ENCODE measurements around the gene MRNIP.
"Not testable (repeated sequence)": the region's sequence is repeated elsewhere in the genome, so short reads cannot be mapped to it uniquely, and the experiment has no call there.

Gene MRNIP

DNA sequence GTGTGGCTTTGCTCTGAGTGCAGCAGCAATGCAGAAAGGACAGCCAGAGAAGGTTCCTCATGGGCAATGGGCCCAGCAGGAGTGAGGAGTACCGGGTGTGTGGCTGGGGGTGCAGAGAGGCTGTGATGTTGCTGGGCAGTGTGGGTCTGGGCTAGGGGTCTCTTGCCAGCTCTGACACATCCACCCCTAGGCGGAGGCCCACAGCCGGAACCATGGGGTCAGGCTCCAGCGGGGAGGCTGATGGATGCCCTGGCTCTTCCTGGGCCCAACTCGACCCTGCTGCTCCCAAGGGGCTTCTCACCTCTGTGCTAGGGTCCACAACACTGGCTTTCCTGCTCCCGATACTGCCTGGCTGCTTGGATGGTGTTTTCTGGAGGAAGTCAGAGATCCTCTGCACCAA, 29.2 kb upstream of the MRNIP start:
- DNase-seq: no peak

GRCh38 chr5:179887095-179887494, 28.5 kb upstream of the MRNIP start:
- DNase-seq: no peak

DNA sequence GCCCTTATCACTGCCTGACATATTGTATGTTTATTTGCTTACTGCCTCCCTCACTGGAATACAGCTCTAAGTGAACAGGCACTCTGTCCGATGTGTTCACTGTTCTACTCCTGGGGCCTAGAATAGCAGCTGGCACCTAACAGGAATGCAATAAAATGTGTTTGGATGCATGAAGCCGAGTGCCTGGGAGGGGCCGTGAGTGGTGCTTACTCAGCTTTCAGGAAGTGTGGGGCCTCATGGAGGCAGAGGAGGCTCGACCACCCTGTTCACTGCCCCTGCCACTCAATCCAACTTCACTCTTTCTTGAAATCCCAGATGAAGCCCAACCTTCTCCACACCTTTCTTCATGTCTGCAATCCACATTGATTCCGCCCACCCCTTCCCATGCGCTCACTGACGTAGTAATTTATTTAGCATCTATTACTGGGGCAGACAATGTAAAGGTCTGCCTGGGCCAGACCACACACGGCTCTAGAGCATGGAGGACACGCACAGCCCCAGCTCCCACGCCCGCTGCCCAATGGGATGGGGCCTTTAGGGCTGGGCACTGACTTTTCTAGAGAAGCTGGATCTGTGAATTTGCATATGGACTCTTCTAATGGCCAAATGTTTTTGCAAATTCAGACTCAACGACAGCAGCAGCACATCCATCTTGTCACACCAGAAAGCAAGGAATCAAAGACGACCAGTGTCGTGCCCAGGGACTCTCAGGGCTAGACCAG, 27.7 kb upstream of the MRNIP start:
- no peak for DNase-seq

GRCh38 chr5:179885491-179886090, 27.0 kb upstream of the MRNIP start:
- DNase-seq: no peak

- no peak for DNase-seq
These were observed 24.5 kb upstream of the MRNIP start for GRCh38 chr5:179883163-179883562.

GRCh38 chr5:179882338-179882737, 23.7 kb upstream of the MRNIP start:
- DNase-seq: no peak

GRCh38 chr5:179880848-179881590, 22.4 kb upstream of the MRNIP start:
- DNase-seq: no peak

- no peak for DNase-seq
These were observed 21.5 kb upstream of the MRNIP start for GRCh38 chr5:179880066-179880650.

DNA sequence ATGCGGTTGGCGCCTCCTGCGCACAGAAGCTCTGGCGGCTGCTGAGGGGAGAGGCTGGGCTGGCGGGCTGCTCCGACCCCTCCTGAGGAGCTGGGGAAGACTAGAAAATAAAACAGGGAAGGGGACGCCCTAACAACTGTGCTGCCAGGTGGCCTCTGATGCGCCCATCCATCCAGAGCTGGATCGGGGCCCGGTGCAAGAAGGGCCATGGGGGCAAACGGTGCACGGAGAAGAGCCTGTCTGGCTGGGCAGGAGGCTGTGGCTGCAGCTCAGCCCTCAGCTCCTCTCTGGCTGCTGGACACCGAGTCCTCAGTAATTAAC, 21.0 kb upstream of the MRNIP start:
- no peak for DNase-seq

GRCh38 chr5:179879003-179879689, 20.5 kb upstream of the MRNIP start:
- no peak for DNase-seq

DNA sequence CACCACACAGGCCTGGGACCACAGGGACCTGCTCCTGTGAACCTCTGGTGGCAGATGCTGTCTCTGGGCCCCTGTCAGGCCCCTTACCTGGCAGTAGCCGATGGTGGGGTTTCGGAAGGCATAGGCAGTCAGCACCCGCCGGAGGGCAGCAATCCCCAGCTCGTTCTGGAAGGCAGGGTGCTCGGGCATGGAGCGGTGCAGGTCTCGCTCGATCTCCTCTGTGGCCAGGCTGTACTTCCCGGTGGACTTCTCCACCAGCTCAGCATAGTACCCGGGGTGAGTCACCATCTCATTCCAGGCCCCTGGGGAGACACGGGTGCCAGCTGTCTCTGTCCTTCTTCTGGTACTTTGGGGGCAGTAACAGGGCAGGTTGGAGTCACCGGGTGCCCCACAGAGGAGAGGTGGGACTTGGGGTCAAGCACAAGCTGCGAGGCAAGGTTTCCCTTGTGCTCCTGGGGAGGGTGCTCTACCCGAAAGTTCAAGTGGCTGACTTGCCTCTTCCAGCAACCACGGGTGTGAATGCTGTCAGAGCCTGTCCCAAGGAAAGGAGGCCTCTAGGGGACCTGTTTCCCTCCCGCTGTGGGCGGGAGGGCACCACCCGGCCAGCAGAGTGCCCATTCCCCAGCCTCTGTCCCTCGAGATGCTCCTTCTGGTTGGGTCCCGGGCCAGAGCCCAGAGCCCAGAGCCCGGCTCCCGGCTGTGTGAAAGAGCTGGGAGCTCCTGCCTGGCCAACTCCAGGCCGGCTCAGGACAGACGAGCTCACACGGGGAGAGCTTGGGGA, 19.8 kb upstream of the MRNIP start:
- no peak for DNase-seq

DNA sequence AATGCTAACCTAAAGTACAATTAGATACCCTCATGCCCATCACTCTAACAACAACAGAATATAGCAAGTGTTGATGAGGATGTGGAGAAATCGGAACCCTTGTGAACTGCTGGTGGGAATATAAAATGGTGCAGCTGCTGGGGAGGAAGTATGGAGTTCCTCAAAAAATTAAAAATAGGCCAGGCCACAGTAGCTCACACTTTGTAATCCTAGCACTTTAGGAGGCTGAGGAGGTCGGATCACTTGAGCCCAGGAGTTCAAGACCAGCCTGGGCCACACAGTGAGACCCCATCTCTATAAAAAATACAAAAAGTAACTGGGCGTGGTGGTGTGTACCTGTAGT, 18.0 kb upstream of the MRNIP start:
- no peak for DNase-seq

DNA sequence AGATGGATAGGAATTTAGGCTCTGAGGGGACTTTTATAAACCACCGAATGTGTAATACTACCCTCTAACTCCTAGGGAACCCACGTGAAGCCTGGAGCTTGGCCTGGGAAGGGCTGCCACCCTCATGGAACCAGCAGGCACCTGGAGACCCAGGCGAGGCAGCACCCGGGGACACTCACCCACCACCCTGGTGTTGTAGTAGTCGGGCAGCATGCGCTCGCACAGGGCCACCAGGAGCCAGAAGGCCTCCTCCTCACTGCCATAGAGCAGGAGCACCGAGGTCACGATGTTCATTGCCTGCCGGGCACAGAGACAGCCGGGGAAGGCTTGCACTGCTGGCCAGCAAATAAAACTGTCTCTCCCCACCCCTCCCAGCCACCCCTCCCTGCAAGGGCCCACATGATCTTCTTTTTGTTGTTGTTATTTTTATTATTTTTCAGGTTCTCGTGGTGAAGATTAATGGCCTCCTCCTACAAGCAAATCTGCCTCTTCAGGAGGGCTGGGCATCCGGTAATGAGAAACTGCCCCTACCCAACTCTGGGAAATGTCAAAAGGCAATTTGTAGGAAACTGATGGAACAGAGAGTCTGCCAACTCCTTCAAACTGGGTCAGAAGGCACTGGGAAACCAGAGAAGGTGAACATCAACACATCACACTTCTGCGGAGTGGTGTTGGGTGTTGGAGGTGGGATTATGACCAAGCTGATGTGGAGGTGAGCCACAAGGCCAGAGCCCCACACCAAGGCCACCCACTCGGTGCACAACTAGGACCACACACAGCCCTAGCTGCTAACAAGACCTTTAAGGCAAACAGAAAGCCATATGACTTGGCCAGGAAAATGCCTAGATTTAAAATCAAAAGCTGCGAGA, 17.4 kb upstream of the MRNIP start:
- DNase-seq: no peak

GRCh38 chr5:179874536-179875292, 16.1 kb upstream of the MRNIP start:
- DNase-seq: no peak

DNA sequence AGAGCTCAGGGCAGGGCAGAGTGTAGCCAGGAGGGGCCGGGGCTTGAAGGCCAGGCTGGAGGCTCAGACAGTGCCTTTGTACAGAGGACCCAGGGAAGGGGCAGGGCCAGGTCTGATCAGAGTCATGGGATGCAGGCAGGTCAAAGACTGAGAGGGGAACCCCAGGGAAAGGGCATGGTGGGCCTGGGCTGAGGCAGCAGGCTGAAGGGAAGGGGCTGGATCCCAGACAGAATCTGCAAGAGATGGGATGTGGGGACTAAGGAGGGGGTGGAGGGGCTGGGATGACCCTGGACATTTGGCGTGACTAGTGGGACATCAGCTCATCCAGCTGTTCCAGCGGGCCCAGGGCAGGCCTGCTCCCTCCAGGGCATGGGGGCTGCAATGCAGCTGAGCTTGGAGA, 15.5 kb upstream of the MRNIP start:
- DNase-seq: no peak

DNA sequence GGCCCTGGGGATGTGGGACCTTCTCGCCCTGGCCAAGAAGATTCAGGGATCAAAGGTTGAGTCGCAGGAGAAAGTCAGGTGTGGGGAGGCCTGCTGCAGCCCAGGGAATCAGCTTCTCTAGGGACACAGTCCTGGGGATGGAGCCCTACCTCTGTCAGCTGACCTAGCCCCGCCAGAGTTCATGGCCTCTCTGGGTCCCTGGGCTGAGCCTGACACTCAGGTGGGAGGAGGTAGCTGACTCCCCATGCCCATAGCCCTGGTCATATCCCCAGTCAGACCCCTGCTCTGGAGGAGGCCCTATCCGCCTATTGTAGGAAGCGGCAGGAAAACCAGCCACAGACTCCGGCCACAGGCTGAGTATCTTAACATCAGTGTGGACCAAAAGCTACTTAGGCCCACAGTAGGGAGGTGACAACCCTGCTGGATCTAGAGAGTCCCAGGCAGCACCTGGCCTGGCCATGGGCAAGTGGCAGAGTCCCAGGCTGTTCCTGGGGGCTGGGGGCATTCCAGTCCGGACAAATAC, 15.0 kb upstream of the MRNIP start:
- DNase-seq: no peak

GRCh38 chr5:179872828-179873575, 14.4 kb upstream of the MRNIP start:
- DNase-seq: no peak

DNA sequence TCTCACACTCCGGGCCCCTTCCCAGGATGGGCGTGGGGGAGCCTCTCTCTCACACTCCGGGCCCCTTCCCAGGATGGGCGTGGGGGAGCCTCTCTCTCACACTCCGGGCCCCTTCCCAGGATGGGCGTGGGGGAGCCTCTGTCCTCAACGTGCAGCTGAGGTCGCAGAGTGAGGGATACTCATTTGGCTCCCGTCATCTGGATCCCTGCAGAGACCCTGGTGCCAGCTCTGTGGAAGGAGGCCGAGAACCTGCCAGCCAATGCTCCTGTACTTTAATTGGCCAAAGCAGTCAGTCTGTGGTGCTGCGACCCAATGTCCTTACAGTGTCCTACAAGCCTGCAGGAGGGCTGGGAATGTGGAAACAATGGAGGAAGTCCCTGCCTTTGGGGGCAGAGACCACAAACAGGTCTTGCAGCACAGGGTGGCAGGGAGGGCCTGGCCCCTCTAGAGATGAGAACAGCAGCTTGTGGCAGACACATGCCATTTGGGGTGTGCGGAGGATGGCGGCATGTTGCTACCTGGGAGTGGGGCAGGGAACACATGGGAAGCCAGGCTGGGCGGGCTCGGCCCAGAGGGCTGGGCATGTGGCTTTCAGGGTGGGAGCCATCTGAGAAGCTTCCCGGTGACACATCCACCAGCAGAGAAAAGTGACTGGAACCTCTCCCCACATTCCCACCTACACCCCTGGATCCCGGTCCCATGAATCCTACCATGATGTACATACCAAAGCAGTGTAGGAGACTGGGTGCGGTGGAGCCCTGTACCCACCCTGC, 13.6 kb upstream of the MRNIP start:
- no peak for DNase-seq

- DNase-seq: not testable (repeated sequence)
These were observed 12.9 kb upstream of the MRNIP start for GRCh38 chr5:179871533-179871932.
